ENCODE results near the gene CDC34.
A peak's percentile ranks its signal among the peaks of the same experiment; 100 is the strongest.

Gene CDC34

DNA sequence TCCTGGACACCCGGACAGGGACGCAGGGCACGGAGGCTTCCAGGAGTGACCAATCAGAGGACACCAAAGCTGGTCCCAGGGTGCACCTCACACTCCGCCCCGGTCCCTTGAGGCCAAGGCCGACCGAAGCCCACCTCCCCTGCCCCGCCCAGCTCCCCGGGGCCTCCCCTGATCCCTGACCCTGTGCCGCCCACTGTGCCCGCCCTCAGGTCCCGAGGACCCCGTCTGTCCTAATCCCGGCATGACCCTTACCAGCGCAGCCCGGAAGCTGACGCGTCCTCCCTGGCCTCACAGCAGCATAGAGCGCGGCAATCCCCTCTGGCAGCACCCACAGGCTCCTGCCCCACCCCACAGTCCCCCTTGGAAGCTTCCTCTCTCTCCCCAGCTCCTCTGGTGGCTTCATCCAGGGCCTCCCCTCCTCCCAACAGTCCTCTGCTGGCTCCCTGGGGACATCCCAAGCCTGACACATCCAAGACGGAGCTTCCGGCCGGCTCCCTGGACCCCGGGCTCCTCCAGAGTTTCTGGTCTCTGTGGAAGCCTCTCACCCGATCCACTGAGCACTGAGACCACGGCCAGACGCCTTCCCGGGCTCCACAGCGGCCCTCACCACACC is 7.4 kb upstream of the CDC34 start:
- no peak for DNase-seq

DNA sequence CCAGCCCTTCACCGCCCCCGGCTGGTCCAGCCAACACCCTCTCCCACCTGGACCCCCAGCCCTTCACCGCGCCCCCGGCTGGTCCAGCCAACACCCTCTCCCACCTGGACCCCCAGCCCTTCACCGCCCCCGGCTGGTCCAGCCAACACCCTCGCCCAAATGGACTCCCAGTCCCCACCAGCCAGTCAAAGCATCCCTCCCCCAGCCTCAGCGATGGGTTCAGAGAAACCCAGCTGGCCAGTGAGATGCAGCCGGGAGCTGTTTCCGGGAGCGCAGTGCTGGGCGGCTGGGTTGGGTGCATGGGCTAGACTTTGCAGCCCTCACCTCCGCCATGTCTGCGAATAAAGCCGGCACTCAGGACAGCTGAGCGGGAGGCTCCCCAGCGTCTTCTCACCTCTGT is 6.5 kb upstream of the CDC34 start:
- DNase-seq = no peak

DNA sequence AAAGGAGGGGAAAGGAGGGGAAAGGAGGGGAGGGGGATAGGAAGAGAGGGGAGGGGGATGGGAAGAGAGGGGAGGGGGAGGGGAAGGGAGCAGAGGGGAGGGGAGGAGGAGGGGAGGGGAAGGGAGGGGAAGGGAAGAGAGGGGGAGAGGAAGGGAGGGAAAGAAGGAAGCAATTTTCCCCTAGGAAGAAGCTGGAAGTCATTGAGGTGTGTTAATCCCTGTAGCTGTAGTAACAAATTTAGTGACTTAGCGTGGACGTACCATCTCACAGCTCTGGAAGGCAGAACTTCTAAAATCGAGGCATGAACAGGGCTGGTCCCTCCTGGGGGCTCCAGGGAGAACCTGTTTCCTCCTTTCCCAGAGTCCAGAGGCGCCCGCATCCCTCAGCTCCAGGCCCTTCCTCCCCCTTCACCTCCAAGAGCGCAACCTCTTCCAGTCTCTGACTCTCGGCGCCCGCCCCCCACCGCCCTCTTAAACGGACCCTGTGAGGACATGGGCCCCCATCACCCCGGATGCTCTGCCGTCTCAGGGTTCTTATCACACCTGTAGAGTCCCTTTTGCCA is 5.6 kb upstream of the CDC34 start:
- no peak for DNase-seq

GRCh38 chr19:530134-531008 is 1.2 kb upstream of the CDC34 start:
- no peak for DNase-seq

- DNase-seq = peak; percentile 74 to 89 (median 87)
Observed at GRCh38 chr19:531009-531752, 379 bp upstream of the CDC34 start.

GRCh38 chr19:532561-533363 is 1.2 kb downstream of the CDC34 start:
- peak in 1 of 5 experiments; percentile 56 for DNase-seq

- no peak for DNase-seq
Observed at GRCh38 chr19:533364-534058, 2.0 kb downstream of the CDC34 start.

DNA sequence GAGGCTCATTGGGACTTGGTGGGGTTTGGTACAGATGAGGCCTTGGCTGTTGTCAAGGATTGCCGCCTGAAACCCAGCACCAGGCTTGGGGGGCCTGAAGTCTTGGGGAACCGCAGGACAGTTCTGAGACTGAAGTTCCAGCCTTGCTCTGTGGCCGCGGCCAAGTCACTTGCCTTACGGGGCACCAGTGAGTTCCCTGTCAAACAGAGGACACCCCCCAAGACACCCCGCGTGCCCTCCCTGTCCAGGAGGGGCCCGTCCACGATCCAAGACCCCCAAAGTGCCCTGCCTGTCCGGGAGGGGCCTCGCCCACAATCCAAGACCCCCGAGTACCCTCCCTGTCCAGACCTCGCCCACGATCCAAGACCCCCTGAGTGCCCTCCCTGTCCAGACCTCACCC is 2.5 kb downstream of the CDC34 start:
- no peak for DNase-seq

DNA sequence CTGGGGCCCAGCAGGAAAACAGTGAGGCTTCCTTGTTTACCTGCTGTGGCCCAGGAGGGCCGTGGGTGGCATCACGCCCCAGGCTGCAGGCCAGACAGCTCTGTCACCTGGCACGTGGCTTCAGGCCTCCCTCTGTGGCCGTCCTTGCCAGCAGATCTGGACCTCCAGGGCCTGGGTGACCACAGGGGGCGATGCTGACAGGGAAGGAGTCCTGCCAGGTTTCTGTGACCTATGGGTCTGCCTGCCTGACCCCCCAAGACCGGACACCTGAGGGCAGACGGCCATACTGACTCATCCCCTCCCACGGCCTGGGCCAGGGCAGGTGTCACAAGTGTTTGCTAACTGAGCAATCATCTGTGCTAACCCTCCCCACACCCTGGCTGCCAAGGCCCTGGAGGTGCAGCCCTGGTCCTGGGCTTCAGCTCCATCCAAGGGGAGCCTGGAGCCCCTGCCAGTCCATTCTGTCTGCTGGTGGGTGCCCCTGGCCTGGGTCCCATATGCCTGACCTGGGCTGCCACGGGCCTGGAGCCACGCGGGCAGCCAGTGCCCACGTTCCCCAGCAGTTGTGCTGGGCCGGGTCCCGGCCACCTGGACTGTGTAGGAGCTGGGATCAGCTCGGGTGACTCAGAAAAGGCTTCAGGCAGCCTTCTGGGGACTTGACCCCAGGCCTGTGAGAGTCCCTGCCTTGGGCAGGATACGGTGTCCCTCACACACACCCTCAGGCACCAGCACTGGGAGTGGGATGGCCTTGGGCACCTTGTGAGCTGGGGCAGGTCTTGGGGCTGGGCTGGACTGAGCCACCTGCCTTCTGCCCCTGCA is 3.7 kb downstream of the CDC34 start:
- DNase-seq = no peak

- no peak for DNase-seq
Observed at GRCh38 chr19:536031-536880, 4.7 kb downstream of the CDC34 start.

DNA sequence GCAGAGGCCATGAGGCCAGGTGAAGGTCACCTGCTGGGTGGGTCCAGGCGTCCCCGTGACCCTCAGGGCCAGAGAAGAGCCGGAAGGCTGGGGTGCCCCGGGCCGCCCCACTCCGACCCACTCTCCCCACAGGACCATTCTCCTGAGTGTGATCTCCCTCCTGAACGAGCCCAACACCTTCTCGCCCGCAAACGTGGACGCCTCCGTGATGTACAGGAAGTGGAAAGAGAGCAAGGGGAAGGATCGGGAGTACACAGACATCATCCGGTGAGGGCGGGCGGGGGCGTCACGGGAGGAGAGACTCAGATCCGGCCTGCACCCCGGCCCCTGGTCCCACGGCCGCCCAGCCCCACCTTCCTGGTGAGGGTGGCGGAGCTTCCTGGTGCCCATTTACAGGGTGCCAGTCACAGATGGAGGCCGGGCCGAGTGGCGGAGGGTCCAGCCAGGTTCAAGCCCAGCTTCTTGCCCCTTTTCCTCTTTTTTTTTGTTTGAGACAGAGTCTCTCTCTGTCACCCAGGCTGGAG is 5.4 kb downstream of the CDC34 start:
- DNase-seq = no peak

- no peak for DNase-seq
Observed at GRCh38 chr19:538641-539428, 7.3 kb downstream of the CDC34 start.

GRCh38 chr19:539429-540030 is 8.0 kb downstream of the CDC34 start:
- no peak for DNase-seq

- DNase-seq = no peak
Observed at GRCh38 chr19:540867-541637, 9.5 kb downstream of the CDC34 start.

GRCh38 chr19:541699-542098 is 10.1 kb downstream of the CDC34 start:
- no peak for DNase-seq

DNA sequence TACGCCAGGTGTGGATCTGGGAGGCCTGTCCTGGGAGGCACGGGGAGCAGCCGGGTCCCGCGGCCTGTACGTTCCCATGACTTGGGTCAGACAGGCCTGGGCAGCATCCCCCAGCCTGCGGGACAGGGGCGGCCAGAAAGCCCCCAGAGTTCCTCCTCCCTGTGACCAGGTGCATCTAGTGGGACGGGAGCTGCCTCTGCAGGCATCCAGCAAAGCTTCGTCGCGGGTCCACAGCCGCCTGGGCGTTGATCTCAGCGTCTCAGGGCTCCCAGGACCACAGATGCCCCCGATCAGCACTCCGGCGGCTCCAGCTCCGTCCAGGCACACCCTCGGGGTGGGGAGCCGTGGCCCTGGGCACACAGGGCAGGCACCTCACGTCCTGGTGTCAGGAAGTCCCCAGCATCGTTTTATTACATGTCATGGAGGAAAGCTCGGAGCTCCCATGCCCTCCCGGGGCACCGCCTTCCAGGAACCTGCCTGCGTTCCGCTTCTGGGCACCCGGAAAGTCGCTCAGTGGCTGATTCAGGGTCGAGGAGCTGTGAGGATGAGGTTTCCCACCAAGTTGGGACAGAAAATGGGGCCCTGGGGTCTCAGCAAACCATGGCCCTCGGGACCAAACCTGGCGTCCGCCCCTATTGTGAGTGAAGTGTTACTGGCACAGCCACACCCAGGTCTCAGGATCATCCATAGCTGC is 10.8 kb downstream of the CDC34 start:
- DNase-seq = no peak
